HG02759 (cell line): ENCODE results near the gene PDIA2.
"Not testable (repeated sequence)": the region's sequence is repeated elsewhere in the genome, so short reads cannot be mapped to it uniquely, and the experiment has no call there.

Experiments used
- ATAC-seq: cut with Tn5 transposase; IDR thresholded peaks from one replicate; pipeline ENCODE4 v1.9.1; 2021; ENCODE audit warnings: mild to moderate bottlenecking, moderate library complexity; ENCODE audit not compliant: unreplicated experiment

The PDIA2 gene

GRCh38 chr16:324451-325334, 41.7 kb downstream of the PDIA2 start:
- peak; percentile 56 for ATAC-seq

DNA sequence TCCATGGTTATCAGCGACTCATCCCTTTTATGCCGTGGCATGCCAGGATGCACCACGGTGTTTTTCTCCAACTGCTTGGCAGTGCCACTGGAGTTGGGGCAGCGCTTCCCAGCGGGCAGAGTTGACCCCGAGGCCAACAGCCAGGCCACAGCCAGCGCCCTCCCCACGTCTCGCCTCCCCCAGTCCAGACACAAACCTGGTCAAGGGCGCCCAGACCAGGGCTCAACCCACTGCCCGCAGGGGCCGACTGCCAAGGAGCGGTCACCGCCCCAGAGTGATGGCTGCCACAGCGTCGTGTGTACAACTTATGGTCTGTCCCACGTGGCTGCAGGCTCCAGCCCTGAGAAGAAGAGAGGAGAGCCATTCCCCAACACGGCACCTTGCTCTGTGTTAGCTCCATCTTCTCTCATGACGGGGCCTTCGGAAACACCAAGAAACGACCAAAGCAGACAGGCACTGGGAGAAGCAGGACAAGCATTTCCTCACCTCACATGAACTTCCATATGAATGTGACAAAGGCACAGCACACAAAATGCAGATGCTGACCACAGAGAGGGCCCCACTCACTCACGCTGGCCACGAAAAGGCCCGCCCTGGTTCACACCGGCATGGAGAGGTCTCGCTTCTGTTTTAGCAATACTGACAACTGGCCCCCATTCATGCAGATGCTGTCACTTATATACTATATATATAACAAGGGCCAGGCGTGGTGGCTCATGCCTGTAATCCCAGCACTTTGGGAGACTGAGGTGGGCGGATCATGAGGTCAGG, 42.6 kb downstream of the PDIA2 start:
- no peak for ATAC-seq

- no peak for ATAC-seq
Measured at GRCh38 chr16:330741-331140, 47.8 kb downstream of the PDIA2 start.

GRCh38 chr16:331181-331814, 48.3 kb downstream of the PDIA2 start:
- not testable (repeated sequence) for ATAC-seq

GRCh38 chr16:333406-334094, 50.6 kb downstream of the PDIA2 start:
- no peak for ATAC-seq

GRCh38 chr16:334164-334832, 51.3 kb downstream of the PDIA2 start:
- not testable (repeated sequence) for ATAC-seq

- ATAC-seq = not testable (repeated sequence)
Measured at GRCh38 chr16:334861-335632, 52.1 kb downstream of the PDIA2 start.

DNA sequence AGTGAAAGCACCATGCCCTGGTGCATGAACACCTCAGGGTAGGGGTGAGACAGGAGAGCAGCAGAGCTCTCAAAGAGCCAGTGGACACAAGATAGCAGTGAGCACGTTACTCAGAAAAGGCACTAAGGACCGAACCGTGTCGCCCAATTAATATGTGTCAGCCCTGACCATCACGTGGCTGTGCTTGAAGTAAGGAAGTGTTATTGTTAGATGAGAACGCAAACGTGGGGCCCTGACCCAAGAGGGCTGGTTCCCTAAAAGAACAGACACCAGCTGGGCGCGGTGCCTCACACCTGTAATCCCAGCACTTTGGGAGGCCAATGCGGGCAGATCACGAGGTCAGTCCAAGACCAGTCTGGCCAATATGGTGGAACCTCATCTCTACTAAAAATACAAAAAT, 53.3 kb downstream of the PDIA2 start:
- ATAC-seq = no peak
